B cell (primary cell): Measurements from ENCODE around the gene TRIM56.

Experiments used
- CTCF ChIP-seq: fragments of 200-600 bp; IDR thresholded peaks from one replicate; pipeline ENCODE4 v1.8.0; 2022; ENCODE audit warnings: antibody characterized with exemption, mild to moderate bottlenecking
- EZH2 ChIP-seq: IDR thresholded peaks from 2 replicates; pipeline ENCODE4 v1.6.1; 2012; ENCODE audit warnings: borderline replicate concordance, low read depth, mild to moderate bottlenecking, moderate library complexity, low read length; ENCODE audit not compliant: insufficient read depth, poor library complexity, severe bottlenecking

- no peak for TF ChIP-seq EZH2
- no peak for TF ChIP-seq CTCF
Measured at GRCh38 chr7:101113836-101114235, 28.6 kb downstream of the TRIM56 start.
